Heart right ventricle (tissue), 16 donors: ENCODE results near the gene ELSPBP1. TPM values are rescaled to one million over a fixed set of nuclear protein-coding genes. Genes with fewer than 3 reads are reported as not detected.

Experiments used
- ATAC-seq, 8 donors: fragments of 200-7000 bp; cut with Tn5 transposase; one replicate each; pipeline ENCODE4 v1.9.1; 2020; ENCODE audit warnings: mild to moderate bottlenecking in 8 of 8, moderate library complexity in 8 of 8, moderate number of reproducible peaks in 1 of 8
- DNase-seq, 2 donors: peaks; one replicate each; pipeline ENCODE4 v3.0.0-alpha.2; 2020
- H3K27ac ChIP-seq, 10 donors: fragments of 200-600 bp; sonication (generic) in 2 of 10; one replicate each; pipeline versions ENCODE4 v1.5.0 to v1.8.0; 2020 to 2022; ENCODE audit warnings: mild to moderate bottlenecking in 3 of 10
- H3K27me3 ChIP-seq, 7 donors: fragments of 200-600 bp; one replicate each; pipeline ENCODE4 v1.8.0; 2021 to 2022; ENCODE audit warnings: mild to moderate bottlenecking in 2 of 7
- H3K36me3 ChIP-seq, 9 donors: fragments of 200-600 bp; sonication (generic) in 1 of 9; one replicate each; pipeline versions ENCODE4 v1.5.0 to v1.8.0; 2020 to 2022; ENCODE audit warnings: mild to moderate bottlenecking in 2 of 9
- H3K4me1 ChIP-seq, 9 donors: fragments of 200-600 bp; sonication (generic) in 1 of 9; one replicate each; pipeline versions ENCODE4 v1.5.0 to v1.8.0; 2020 to 2022; ENCODE audit warnings: mild to moderate bottlenecking in 4 of 9
- H3K4me3 ChIP-seq, 10 donors: fragments of 200-600 bp; sonication (generic) in 2 of 10; one replicate each; pipeline versions ENCODE4 v1.5.0 to v1.8.0; 2020 to 2022; ENCODE audit warnings: mild to moderate bottlenecking in 7 of 10, moderate library complexity in 2 of 10
- H3K9me3 ChIP-seq, 11 donors: fragments of 200-600 bp in 10 of 11; sonication (generic) in 2 of 11; one replicate each; pipeline versions ENCODE4 v1.5.0 to v1.8.0; 2013 to 2022; ENCODE audit warnings: mild to moderate bottlenecking in 2 of 11, control low read depth in 1 of 11, moderate library complexity in 1 of 11
- CTCF ChIP-seq, 9 donors: fragments of 200-600 bp; sonication (generic) in 2 of 9; IDR thresholded peaks; one replicate each; pipeline versions ENCODE4 v1.5.0 to v1.8.0; 2021 to 2022; ENCODE audit warnings: antibody characterized with exemption in 9 of 9, mild to moderate bottlenecking in 5 of 9, moderate library complexity in 1 of 9
- WGBS, 2 donors: extraction: QIAGEN DNeasy Blood & Tissue Kit; methylation state at CpG; one replicate each; pipeline ENCODE4 v1.1.7; 2013; ENCODE audit warnings: inconsistent platforms in 1 of 2; 5-methylcytosine and 5-hydroxymethylcytosine counted together
- intact Hi-C, 10 donors: fragments of 100-400 bp; cut with DNase I; formaldehyde crosslinking; loops; one replicate each; pipeline versions ENCODE4 v1.11.1 to v1.14.2; 2022
- polyA plus RNA-seq, 2 donors: library from polyadenylated mRNA; stranded (reverse); fragments of 200-250 nt; gene quantifications; one replicate each; pipeline ENCODE4 v1.2.3, GENCODE V29; 2013
- total RNA-seq, 10 donors: library from RNA; stranded (reverse); fragmentation: NEBNext Ultra II Directional in 3 of 10; extraction: Animal tissue kit (Norgen Biotek cat#: 25700) in 3 of 10; gene quantifications; one replicate each; pipeline versions ENCODE4 v1.2.1 to v1.2.4, GENCODE V29; 2021 to 2023
- donor health status: Arrhythmogenic right ventricular cardiomyopathy.
- donor health status: ischemic (EF 13 %, LVEDD 7.1; RV severe dilation, severe dysfunction).
- donor health status: healthy with polysubstance abuse.
- donor health status: DM: no; HTN: yes; CAD: no.
- donor health status: DM: no; HTN: no; CAD: no.
- donor health status: ischemic (EF 25% LVEDD 6.9; RV normal size, moderate dysfunction).
- donor health status: ischemic (EF 25% LVEDD 5.7; RV mildly dilated, moderate dysfunction).
- donor health status: healthy.
- donor health status: DM: yes; HTN: yes; CAD: no.
- donor health status: Ischemic cardiomyopathy.
- donor health status: ischemic (EF 35%, LVEDD 5.7; RV mildly dilated, moderate dysfunction).
- donor health status: nonischemic (EF 11% LVEDD 7.7; RV severe dilation, severe dysfunction).
- donor health status: DM: yes; HTN: yes; CAD: no.
- donor health status: PGD.
- donor health status: ischemic (EF 29% LVEDD 5.4; RV normal size, mild dysfunction).
- donor health status: nonischemic (EF 23%, LVEDD 6.1; RV moderate dilation, normal function).

ELSPBP1 gene
- total and polyA plus RNA-seq, 12 donors = not detected

DNA sequence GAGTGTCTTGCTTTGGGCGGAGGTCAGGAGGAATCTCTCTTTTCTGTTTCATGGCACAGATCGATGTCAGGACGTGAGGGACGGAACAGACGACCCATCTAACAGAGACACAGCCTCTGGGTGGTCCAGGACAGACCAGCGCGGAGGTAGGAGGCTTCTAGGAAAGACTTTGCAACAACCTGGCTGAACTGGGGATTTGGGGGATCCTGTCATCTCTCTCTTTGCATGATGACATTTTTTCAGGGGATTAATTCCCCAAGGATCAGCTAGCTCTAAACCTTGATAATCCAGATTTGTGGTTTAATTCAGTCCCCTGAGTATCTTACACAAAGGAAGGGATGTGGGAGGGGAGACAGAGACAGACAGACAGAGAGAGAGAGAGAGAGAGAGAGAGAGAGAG lies 35.0 kb downstream of the ELSPBP1 start:
- ATAC-seq = no peak
- H3K4me1 ChIP-seq = no peaks in the 10 kb centered on the region
- H3K9me3 ChIP-seq = no peaks in the 10 kb centered on the region
- no peak overlapping the region for H3K27ac ChIP-seq
- H3K4me3 ChIP-seq = no peak overlapping the region
- TF ChIP-seq CTCF (IDR thresholded peaks at IDR 0.05) = no peak
- 71 to 73% methylated on average over 7 of the region's 7 CpGs for WGBS, 2 donors
- intact Hi-C loops = no loop called here
- no peak for DNase-seq
- H3K27me3 ChIP-seq = peaks cover 0 to 40% (median 21%) of the 10 kb centered on the region in 7 donors
- no peaks in the 10 kb centered on the region for H3K36me3 ChIP-seq

DNA sequence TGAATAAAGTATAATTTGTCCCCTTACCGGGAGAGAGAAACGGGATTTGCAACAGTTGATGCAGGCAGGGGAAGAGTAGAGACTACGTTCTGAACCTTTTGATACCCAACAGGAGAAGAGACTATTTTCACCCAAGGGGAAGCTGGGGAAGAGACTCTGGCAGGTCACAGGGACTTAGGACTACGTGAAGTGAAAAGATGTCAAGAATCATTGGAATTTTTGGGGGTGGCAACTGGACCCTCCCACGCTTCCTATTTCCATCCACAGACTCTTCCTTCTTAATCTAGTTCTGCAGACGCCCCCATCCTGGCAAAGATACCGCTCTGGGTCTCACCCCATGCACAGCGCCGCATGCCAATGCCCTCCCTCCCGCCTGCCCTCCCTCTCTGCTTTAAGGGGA lies 35.6 kb downstream of the ELSPBP1 start:
- no peak for ATAC-seq
- intact Hi-C loops = no loop called here
- Histone ChIP-seq H3K4me1 (no peaks in the 10 kb centered on the region), H3K4me3 (no peak overlapping the region), H3K9me3 (no peaks in the 10 kb centered on the region), H3K27ac (no peak overlapping the region), H3K36me3 (no peaks in the 10 kb centered on the region), H3K27me3 (peaks cover 0 to 38% (median 21%) of the 10 kb centered on the region in 7 donors)
- DNase-seq = no peak
- WGBS, 2 donors = 49 to 50% methylated on average over 10 of the region's 10 CpGs
- no peak for TF ChIP-seq CTCF (IDR thresholded peaks at IDR 0.05)

GRCh38 chr19:48033604-48034003 lies 39.2 kb downstream of the ELSPBP1 start:
- Histone ChIP-seq H3K27me3 (peaks cover 0 to 33% (median 14%) of the 10 kb centered on the region in 7 donors), H3K9me3 (peaks cover 0 to 23% (median 9%) of the 10 kb centered on the region in 11 donors), H3K4me1 (no peaks in the 10 kb centered on the region), H3K4me3 (no peak overlapping the region), H3K36me3 (no peaks in the 10 kb centered on the region), H3K27ac (no peak overlapping the region)
- ATAC-seq = no peak
- TF ChIP-seq CTCF (IDR thresholded peaks at IDR 0.05) = no peak
- intact Hi-C loops = no loop called here
- no peak for DNase-seq
- 70 to 74% methylated on average over 5 of the region's 5 CpGs for WGBS, 2 donors

DNA sequence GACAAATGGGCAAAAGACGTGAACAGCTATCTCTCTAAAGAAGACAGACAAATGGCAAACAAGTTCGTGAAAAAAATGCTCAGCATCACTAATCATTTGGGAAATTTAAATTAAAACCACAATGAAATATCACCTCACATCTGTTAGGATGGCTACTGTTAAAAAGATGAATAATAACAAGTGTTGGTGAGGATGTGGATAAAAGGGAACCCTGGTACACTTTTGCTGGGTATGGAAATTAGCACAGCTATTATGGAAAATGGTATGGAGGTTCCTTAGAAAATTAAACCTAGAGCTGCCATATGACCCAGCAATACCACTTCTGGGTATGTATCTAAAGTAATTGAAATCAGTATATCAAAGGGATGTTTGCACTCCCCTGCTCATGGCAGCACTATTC lies 42.3 kb downstream of the ELSPBP1 start:
- H3K4me1 ChIP-seq = no peaks in the 10 kb centered on the region
- no peak overlapping the region for H3K4me3 ChIP-seq
- DNase-seq (no peak), ATAC-seq (no peak)
- no peak overlapping the region for H3K27ac ChIP-seq
- H3K9me3 ChIP-seq = peaks cover 0 to 23% (median 9%) of the 10 kb centered on the region in 11 donors
- peaks cover 0 to 16% (median 10%) of the 10 kb centered on the region in 7 donors for H3K27me3 ChIP-seq
- TF ChIP-seq CTCF (IDR thresholded peaks at IDR 0.05) = no peak
- no peaks in the 10 kb centered on the region for H3K36me3 ChIP-seq
- WGBS, 2 donors = 84 to 87% methylated on average over 2 of the region's 2 CpGs
- intact Hi-C loops = no loop called here
